ENCODE results near the gene CPT1A. TPM values are rescaled to one million over a fixed set of nuclear protein-coding genes. Genes with fewer than 3 reads are reported as not detected.

The CPT1A gene
- total RNA-seq, 1 experiment from 2014 or later = 153 TPM

DNA sequence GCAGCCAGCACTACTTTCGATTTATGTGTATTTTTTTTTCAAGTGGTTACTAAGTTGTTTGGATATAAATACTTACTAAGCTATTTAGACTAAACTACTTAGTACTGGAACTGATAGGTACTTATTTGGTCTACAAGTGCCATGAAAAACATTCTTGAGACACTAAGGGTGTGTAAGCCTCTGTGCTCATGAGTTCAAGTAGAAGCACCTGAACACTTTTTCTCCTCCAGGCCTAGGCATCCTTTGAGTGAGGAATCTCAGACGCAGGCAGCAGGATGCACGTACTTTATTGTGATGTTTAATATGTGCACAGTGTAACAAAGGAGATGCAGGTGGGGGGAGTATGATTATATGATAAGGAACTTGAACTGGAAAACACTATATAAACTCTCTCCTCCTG is 98.2 kb downstream of the CPT1A start:
- ChIA-PET POLR2A (no interaction called here), CTCF (interaction anchor here (0.7 kb wide), 1 partner anchor 111 kb away, joined by 18 read pairs; no protein-coding TSS in a partner anchor)
- Histone ChIP-seq H3K27me3 (ENCODE audit: control insufficient read depth, insufficient read depth, low read length) (no peaks in the 10 kb centered on the region), H3K36me3 (ENCODE audit: control insufficient read depth, insufficient read depth, low read length) (peaks cover 13% of the 10 kb centered on the region), H3K4me3 (ENCODE audit: low read depth in 2 of 2, low read length in 2 of 2) (no peak overlapping the region), H3K9me3 (ENCODE audit: control insufficient read depth, insufficient read depth, low read depth, low read length) (no peaks in the 10 kb centered on the region), H3K27ac (ENCODE audit: low read length) (no peak overlapping the region), H3K4me1 (ENCODE audit: control insufficient read depth, insufficient read depth, low read length) (peaks cover 7% of the 10 kb centered on the region)
- in situ Hi-C loops (cut with HindIII; ENCODE audit: low pct_unique_long_range_greater_than_20kb, low sequenced_read_pairs) (no loop called here), intact Hi-C loops (cut with micrococcal nuclease; ENCODE audit: unreplicated experiment) (loop anchor here (10.0 kb wide), 1 partner anchor 129 kb away; no protein-coding TSS in a partner anchor)
- DNase-seq (ENCODE audit: low read depth, low spot score) (no peak), ATAC-seq (no peak)
- no TSS peak for BruUV-seq (replicated peaks)
- TF ChIP-seq, protein P1, sequence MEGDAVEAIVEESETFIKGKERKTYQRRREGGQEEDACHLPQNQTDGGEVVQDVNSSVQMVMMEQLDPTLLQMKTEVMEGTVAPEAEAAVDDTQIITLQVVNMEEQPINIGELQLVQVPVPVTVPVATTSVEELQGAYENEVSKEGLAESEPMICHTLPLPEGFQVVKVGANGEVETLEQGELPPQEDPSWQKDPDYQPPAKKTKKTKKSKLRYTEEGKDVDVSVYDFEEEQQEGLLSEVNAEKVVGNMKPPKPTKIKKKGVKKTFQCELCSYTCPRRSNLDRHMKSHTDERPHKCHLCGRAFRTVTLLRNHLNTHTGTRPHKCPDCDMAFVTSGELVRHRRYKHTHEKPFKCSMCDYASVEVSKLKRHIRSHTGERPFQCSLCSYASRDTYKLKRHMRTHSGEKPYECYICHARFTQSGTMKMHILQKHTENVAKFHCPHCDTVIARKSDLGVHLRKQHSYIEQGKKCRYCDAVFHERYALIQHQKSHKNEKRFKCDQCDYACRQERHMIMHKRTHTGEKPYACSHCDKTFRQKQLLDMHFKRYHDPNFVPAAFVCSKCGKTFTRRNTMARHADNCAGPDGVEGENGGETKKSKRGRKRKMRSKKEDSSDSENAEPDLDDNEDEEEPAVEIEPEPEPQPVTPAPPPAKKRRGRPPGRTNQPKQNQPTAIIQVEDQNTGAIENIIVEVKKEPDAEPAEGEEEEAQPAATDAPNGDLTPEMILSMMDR (IDR thresholded peaks at IDR 0.05) = no peak
- TF ChIP-seq TCF7L2 (IDR thresholded peaks at IDR 0.05; ENCODE audit: low read depth, low read length) (no peak), POLR2AphosphoS5 (IDR thresholded peaks at IDR 0.05; ENCODE audit: low read depth, low read length) (no peak), SIN3A (IDR thresholded peaks at IDR 0.05; ENCODE audit: borderline replicate concordance, insufficient read depth, low read depth, low read length) (no peak)
- TF ChIP-seq, protein P2, sequence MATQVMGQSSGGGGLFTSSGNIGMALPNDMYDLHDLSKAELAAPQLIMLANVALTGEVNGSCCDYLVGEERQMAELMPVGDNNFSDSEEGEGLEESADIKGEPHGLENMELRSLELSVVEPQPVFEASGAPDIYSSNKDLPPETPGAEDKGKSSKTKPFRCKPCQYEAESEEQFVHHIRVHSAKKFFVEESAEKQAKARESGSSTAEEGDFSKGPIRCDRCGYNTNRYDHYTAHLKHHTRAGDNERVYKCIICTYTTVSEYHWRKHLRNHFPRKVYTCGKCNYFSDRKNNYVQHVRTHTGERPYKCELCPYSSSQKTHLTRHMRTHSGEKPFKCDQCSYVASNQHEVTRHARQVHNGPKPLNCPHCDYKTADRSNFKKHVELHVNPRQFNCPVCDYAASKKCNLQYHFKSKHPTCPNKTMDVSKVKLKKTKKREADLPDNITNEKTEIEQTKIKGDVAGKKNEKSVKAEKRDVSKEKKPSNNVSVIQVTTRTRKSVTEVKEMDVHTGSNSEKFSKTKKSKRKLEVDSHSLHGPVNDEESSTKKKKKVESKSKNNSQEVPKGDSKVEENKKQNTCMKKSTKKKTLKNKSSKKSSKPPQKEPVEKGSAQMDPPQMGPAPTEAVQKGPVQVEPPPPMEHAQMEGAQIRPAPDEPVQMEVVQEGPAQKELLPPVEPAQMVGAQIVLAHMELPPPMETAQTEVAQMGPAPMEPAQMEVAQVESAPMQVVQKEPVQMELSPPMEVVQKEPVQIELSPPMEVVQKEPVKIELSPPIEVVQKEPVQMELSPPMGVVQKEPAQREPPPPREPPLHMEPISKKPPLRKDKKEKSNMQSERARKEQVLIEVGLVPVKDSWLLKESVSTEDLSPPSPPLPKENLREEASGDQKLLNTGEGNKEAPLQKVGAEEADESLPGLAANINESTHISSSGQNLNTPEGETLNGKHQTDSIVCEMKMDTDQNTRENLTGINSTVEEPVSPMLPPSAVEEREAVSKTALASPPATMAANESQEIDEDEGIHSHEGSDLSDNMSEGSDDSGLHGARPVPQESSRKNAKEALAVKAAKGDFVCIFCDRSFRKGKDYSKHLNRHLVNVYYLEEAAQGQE (IDR thresholded peaks at IDR 0.05; ENCODE audit: insufficient read depth in 1 of 2, low read depth in 2 of 2, low read length in 1 of 2) = no peak

DNA sequence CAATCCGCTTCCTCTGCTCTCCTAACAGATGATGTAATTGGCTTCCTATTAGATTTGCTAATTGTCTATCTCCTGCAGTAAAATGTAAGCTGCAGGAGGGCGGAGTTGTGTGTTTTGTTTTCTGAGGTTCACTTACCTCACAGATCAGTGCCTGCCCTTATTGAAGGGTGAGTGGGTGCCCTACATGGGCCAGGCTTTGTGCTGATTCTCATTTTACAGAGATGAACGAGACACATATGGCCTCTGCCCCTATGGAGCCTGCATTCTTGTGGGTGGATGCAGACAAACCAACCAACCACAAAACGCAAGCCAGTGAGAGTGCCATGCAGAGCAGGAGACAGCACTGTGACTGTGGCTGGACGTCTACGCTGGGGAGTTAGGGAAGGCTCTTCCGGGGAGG is 100.3 kb downstream of the CPT1A start:
- H3K27ac ChIP-seq (ENCODE audit: low read length) = no peak overlapping the region
- in situ Hi-C loops (cut with HindIII; ENCODE audit: low pct_unique_long_range_greater_than_20kb, low sequenced_read_pairs) = no loop called here
- no peaks in the 10 kb centered on the region for H3K4me1 ChIP-seq (ENCODE audit: control insufficient read depth, insufficient read depth, low read length)
- H3K27me3 ChIP-seq (ENCODE audit: control insufficient read depth, insufficient read depth, low read length) = no peaks in the 10 kb centered on the region
- POLR2A ChIA-PET = no interaction called here
- H3K9me3 ChIP-seq (ENCODE audit: control insufficient read depth, insufficient read depth, low read depth, low read length) = no peaks in the 10 kb centered on the region
- ATAC-seq = no peak
- no peak for TF ChIP-seq TCF7L2 (IDR thresholded peaks at IDR 0.05; ENCODE audit: low read depth, low read length)
- no peak for TF ChIP-seq SIN3A (IDR thresholded peaks at IDR 0.05; ENCODE audit: borderline replicate concordance, insufficient read depth, low read depth, low read length)
- TF ChIP-seq, protein P2 (IDR thresholded peaks at IDR 0.05; ENCODE audit: insufficient read depth in 1 of 2, low read depth in 2 of 2, low read length in 1 of 2) = no peak
- TF ChIP-seq POLR2AphosphoS5 (IDR thresholded peaks at IDR 0.05; ENCODE audit: low read depth, low read length) = no peak
- TF ChIP-seq, protein P1 (IDR thresholded peaks at IDR 0.05) = no peak
- DNase-seq (ENCODE audit: low read depth, low spot score) = no peak
- H3K4me3 ChIP-seq (ENCODE audit: low read depth in 2 of 2, low read length in 2 of 2) = no peak overlapping the region
- no TSS peak for BruUV-seq (replicated peaks)
- H3K36me3 ChIP-seq (ENCODE audit: control insufficient read depth, insufficient read depth, low read length) = peaks cover 13% of the 10 kb centered on the region
- intact Hi-C loops (cut with micrococcal nuclease; ENCODE audit: unreplicated experiment) = loop anchor here (10.0 kb wide), 1 partner anchor 127 kb away; no protein-coding TSS in a partner anchor
- CTCF ChIA-PET = no interaction called here
